SK-N-SH (cell line): ENCODE data around the gene CDK5RAP2. TPM values are rescaled to one million over a fixed set of nuclear protein-coding genes. Genes with fewer than 3 reads are reported as not detected.

Source experiments
- CTCF ChIA-PET: fragments of 300-600, 350-600 bp; formaldehyde crosslinking; extraction: SDS; loops from one replicate; lab custom pipeline; 2021; lab: Yijun Ruan, JAX
- POLR2A ChIA-PET: fragments of 350-600 bp; sonication (Branson Sonifier 250); formaldehyde crosslinking; extraction: SDS; loops from one replicate; lab custom pipeline; 2020; ENCODE audit warnings: antibody characterized with exemption, inconsistent platforms; lab: Yijun Ruan, JAX
- DNase-seq: peaks from one replicate; pipeline ENCODE4 v3.0.0; 2012
- H2AFZ ChIP-seq: fragments of 200-600 bp; sonication (generic); 2 replicates; pipeline ENCODE4 v1.8.1; 2016; ENCODE audit warnings: antibody characterized with exemption, mild to moderate bottlenecking, low read depth
- H3F3A ChIP-seq: fragments of 200-600 bp; sonication (generic); replicated peaks from 2 replicates; pipeline ENCODE3; 2016; ENCODE audit warnings: antibody characterized with exemption, mild to moderate bottlenecking; ENCODE audit not compliant: insufficient read depth
- H3K27ac ChIP-seq, 2 experiments: fragments of 200-500 bp in 1 of 2; fragments of 200-600 bp in 1 of 2; sonication (Bioruptor generic) in 1 of 2; sonication (generic), shearing (Covaris generic) in 1 of 2; 2 replicates each; pipeline versions ENCODE4 v1.5.1 to v1.6.1; 2014 to 2016; ENCODE audit warnings: low read depth in 2 of 2, inconsistent platforms in 1 of 2, low read length in 1 of 2, mild to moderate bottlenecking in 1 of 2, mixed read lengths in 1 of 2
- H3K27me3 ChIP-seq: fragments of 200-600 bp; sonication (generic), shearing (Covaris generic); 2 replicates; pipeline ENCODE4 v1.6.1; 2016; ENCODE audit warnings: mixed run types; ENCODE audit not compliant: insufficient read depth
- H3K36me3 ChIP-seq, 2 experiments: fragments of 200-500 bp in 1 of 2; fragments of 200-600 bp in 1 of 2; sonication (Bioruptor generic) in 1 of 2; sonication (generic) in 1 of 2; replicated peaks in 1 of 2; 2 replicates each; pipeline versions ENCODE3 to v1.5.1; 2014 to 2016; ENCODE audit warnings: low read length in 1 of 2, mild to moderate bottlenecking in 1 of 2; ENCODE audit not compliant: insufficient read depth in 2 of 2, control insufficient read depth in 1 of 2
- H3K4me1 ChIP-seq, 2 experiments: fragments of 200-500 bp in 1 of 2; fragments of 200-600 bp in 1 of 2; sonication (Bioruptor generic) in 1 of 2; sonication (generic), shearing (Covaris generic) in 1 of 2; 2 replicates each; pipeline versions ENCODE4 v1.5.1 to v1.6.1; 2014 to 2016; ENCODE audit warnings: low read depth in 1 of 2, low read length in 1 of 2, mixed run types in 1 of 2; ENCODE audit not compliant: insufficient read depth in 2 of 2, control insufficient read depth in 1 of 2
- H3K4me2 ChIP-seq: fragments of 200-600 bp; sonication (generic), shearing (Covaris generic); 2 replicates; pipeline ENCODE4 v1.6.1; 2017; ENCODE audit warnings: mixed run types
- H3K4me3 ChIP-seq, 2 experiments: fragments of 200-500 bp in 1 of 2; fragments of 200-600 bp in 1 of 2; sonication (Bioruptor generic) in 1 of 2; sonication (generic), shearing (Covaris generic) in 1 of 2; 2 replicates each; pipeline versions ENCODE4 v1.5.1 to v1.8.1; 2014 to 2016; ENCODE audit warnings: low read depth in 2 of 2, inconsistent platforms in 1 of 2, low read length in 1 of 2, mild to moderate bottlenecking in 1 of 2, mixed read lengths in 1 of 2, moderate library complexity in 1 of 2
- H3K79me2 ChIP-seq: fragments of 200-600 bp; sonication (generic); 2 replicates; pipeline ENCODE4 v1.8.1; 2017; ENCODE audit warnings: mild to moderate bottlenecking; ENCODE audit not compliant: insufficient read depth
- H3K9ac ChIP-seq: fragments of 200-600 bp; sonication (generic); 2 replicates; pipeline ENCODE4 v1.6.1; 2017; ENCODE audit warnings: mixed run types
- H3K9me2 ChIP-seq: fragments of 200-600 bp; sonication (generic); 2 replicates; pipeline ENCODE4 v1.6.1; 2017; ENCODE audit warnings: mixed run types
- H3K9me3 ChIP-seq: fragments of 200-600 bp; sonication (generic); 2 replicates; pipeline ENCODE4 v1.6.1; 2017; ENCODE audit warnings: mixed run types, mild to moderate bottlenecking, moderate library complexity
- H4K20me1 ChIP-seq: fragments of 200-600 bp; sonication (generic); 2 replicates; pipeline ENCODE4 v1.6.1; 2017; ENCODE audit warnings: mild to moderate bottlenecking, mixed run types; ENCODE audit not compliant: insufficient read depth
- CHD2 ChIP-seq: fragments of 150-350 bp; IDR thresholded peaks from 2 replicates; pipeline ENCODE4 v1.6.1; 2018; ENCODE audit warnings: low read length; ENCODE audit not compliant: partially characterized antibody
- CTCF ChIP-seq: fragments of 200-600 bp; sonication (generic); IDR thresholded peaks from 2 replicates; pipeline ENCODE4 v1.6.1; 2017; ENCODE audit warnings: antibody characterized with exemption, mild to moderate bottlenecking, moderate library complexity
- EP300 ChIP-seq, 2 experiments: IDR thresholded peaks; 2 replicates each; pipeline versions ENCODE4 v1.4.0 to v1.6.1; 2012; ENCODE audit warnings: borderline replicate concordance in 1 of 2, low read depth in 1 of 2, low read length in 1 of 2
- FOXJ3 ChIP-seq: sonication (generic); formaldehyde crosslinking; IDR thresholded peaks from 2 replicates; pipeline ENCODE4 v1.5.1; 2020; ENCODE audit warnings: mild to moderate bottlenecking, missing genetic modification reagents
- FOXM1 ChIP-seq: IDR thresholded peaks from 2 replicates; pipeline ENCODE4 v1.4.0; 2012; ENCODE audit warnings: low read depth, mild to moderate bottlenecking
- GABPA ChIP-seq: IDR thresholded peaks from 2 replicates; pipeline ENCODE4 v1.4.0; 2012; ENCODE audit warnings: low read depth, mild to moderate bottlenecking
- JUND ChIP-seq: IDR thresholded peaks from 2 replicates; pipeline ENCODE4 v1.4.0; 2012
- NRF1 ChIP-seq: IDR thresholded peaks from 2 replicates; pipeline ENCODE4 v1.6.1; 2012; ENCODE audit warnings: low read depth, mild to moderate bottlenecking, low read length
- REST ChIP-seq: IDR thresholded peaks from 2 replicates; pipeline ENCODE4 v1.6.1; 2012; ENCODE audit warnings: mild to moderate bottlenecking, low read depth, low read length, moderate library complexity
- RXRA ChIP-seq: IDR thresholded peaks from 2 replicates; pipeline ENCODE4 v1.4.0; 2012; ENCODE audit warnings: low read depth, mild to moderate bottlenecking, borderline replicate concordance
- SMC3 ChIP-seq: IDR thresholded peaks from 2 replicates; pipeline ENCODE4 v1.6.1; 2012; ENCODE audit warnings: low read depth, low read length, improper control_type of control experiment
- TCF12 ChIP-seq: IDR thresholded peaks from 2 replicates; pipeline ENCODE4 v1.4.0; 2012
- WGBS: methylation state at CpG from one replicate; pipeline ENCODE4 v1.1.6; 2017; ENCODE audit warnings: low lambda C conversion rate; 5-methylcytosine and 5-hydroxymethylcytosine counted together
- polyA plus RNA-seq, 3 experiments: library from polyadenylated mRNA; depleted of rRNA; stranded (reverse); fragments of >200 nt; gene quantifications; 2 replicates each; pipeline ENCODE4 v1.2.3, GENCODE V29; 2012

The CDK5RAP2 gene
- polyA plus RNA-seq, 1 of the 3 experiments (the other 2 are of a cell fraction): 20.7 TPM

GRCh38 chr9:120477534-120478001 lies 102.4 kb downstream of the CDK5RAP2 start (continued):
- TF ChIP-seq GABPA (no peak), REST (no peak), NRF1 (no peak), FOXJ3 (no peak), JUND (no peak), SMC3 (peak; percentile 58), CHD2 (no peak), EP300 (IDR thresholded peaks at IDR 0.05; ENCODE audit: borderline replicate concordance in 1 of 2, low read depth in 1 of 2, low read length in 1 of 2) (no peak), CTCF (peak; percentile 99), FOXM1 (no peak), RXRA (no peak)

DNA sequence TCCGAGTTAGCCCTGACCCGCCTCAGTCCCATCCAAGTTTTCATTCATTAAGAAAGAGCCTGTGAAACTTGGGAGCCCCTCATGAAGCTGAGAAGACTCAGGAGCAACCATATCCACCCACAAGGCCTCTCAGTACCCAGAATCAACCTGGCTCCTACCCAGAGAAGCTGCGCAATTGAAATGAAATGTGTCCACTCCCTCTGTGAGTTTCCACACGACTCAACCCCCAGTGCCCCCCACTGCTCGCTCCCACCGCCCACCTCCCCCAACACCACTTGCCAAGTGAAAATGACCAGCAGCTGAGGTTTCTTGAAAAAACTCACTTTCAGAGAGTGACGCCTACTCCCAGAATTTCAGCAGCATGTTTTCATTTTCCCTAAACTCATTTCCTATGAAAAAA lies 104.6 kb downstream of the CDK5RAP2 start:
- no peaks in the 10 kb centered on the region for H3K9me3 ChIP-seq
- H3K4me1 ChIP-seq: peaks cover 0 to 7% of the 10 kb centered on the region in 2 experiments; a peak in 1 of 4 replicates
- no peaks in the 10 kb centered on the region for H3K9me2 ChIP-seq
- H3K27ac ChIP-seq: no peak overlapping the region
- no peak for DNase-seq
- H3F3A ChIP-seq: peaks cover 5% of the 10 kb centered on the region
- H2AFZ ChIP-seq: no peak overlapping the region
- no peaks in the 10 kb centered on the region for H4K20me1 ChIP-seq
- CTCF ChIA-PET: interaction anchor here (1.7 kb wide), 1 partner anchor 10 kb away, joined by 4 read pairs; no protein-coding TSS in a partner anchor
- no peak overlapping the region for H3K4me2 ChIP-seq
- no peaks in the 10 kb centered on the region for H3K27me3 ChIP-seq
- no peak for TF ChIP-seq TCF12
- H3K9ac ChIP-seq: no peak overlapping the region
- POLR2A ChIA-PET: no interaction called here
- peaks cover 6 to 43% of the 10 kb centered on the region in 2 experiments for H3K36me3 ChIP-seq
- 93% methylated on average over 7 of the region's 7 CpGs for WGBS
- no peak overlapping the region for H3K4me3 ChIP-seq
- no peaks in the 10 kb centered on the region for H3K79me2 ChIP-seq
